Mesodermal cell (in vitro differentiated cells): ENCODE measurements around the gene TYSND1.

Experiments
- H3K27ac ChIP-seq: 2 replicates; pipeline ENCODE4 v1.7.0; 2013; ENCODE audit warnings: mild to moderate bottlenecking, low read depth, low read length, moderate library complexity; ENCODE audit not compliant: severe bottlenecking
- H3K36me3 ChIP-seq: 2 replicates; pipeline ENCODE4 v1.7.1; 2013; ENCODE audit warnings: mild to moderate bottlenecking, low read length, moderate library complexity; ENCODE audit not compliant: control insufficient read depth, insufficient read depth
- H3K4me1 ChIP-seq: one replicate; pipeline ENCODE4 v1.7.1; 2013; ENCODE audit warnings: mild to moderate bottlenecking, low read length; ENCODE audit not compliant: insufficient read depth, control insufficient read depth, poor library complexity, severe bottlenecking
- H3K4me3 ChIP-seq: 2 replicates; pipeline ENCODE4 v1.7.0; 2013; ENCODE audit warnings: low read length, control low read depth, mild to moderate bottlenecking; ENCODE audit not compliant: insufficient read depth, poor library complexity, severe bottlenecking; ENCODE audit errors: extremely low read depth
- H3K9me3 ChIP-seq: 2 replicates; pipeline ENCODE4 v1.7.1; 2013; ENCODE audit warnings: mild to moderate bottlenecking, low read length, moderate library complexity; ENCODE audit not compliant: control insufficient read depth
- WGBS, 2 experiments: methylation state at CpG; one replicate each; pipeline ENCODE4 v1.1.5; 2013; ENCODE audit warnings: missing lambda C conversion rate in 2 of 2; ENCODE audit not compliant: insufficient coverage in 2 of 2; 5-methylcytosine and 5-hydroxymethylcytosine counted together

The TYSND1 gene

DNA sequence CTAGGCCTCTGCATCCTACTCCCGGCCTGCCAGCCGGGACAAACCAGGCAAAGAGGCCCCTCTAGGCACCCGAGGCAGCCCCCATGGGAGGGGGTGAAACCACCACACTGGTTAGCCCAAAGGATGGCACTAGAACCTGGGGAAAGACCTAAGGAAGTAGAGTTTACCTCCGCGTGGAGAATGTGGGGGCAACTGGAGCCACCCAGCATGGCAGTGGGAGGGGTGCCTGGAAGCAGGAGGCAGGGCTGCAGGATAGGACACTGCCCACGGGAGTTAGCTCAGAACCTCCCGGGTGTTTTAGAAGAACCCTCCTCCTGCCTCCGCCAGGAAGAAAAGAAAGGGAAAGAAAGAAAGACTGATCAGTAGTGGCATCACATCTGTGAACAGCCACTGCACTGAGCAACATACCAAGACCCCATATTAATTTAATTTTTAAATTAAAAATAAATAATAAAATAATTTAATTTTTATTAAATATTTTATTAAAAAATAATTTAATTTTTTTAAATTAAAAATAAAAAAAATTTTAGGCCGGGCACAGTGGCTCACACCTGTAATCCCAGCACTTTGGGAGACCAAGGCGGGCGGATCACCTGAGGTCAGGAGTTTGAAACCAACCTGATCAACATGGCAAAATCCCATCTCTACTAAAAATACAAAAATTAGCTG lies 25.1 kb downstream of the TYSND1 start:
- Histone ChIP-seq H3K4me1 (no peaks in the 10 kb centered on the region), H3K27ac (no peak overlapping the region), H3K36me3 (no peaks in the 10 kb centered on the region), H3K4me3 (no peak overlapping the region), H3K9me3 (no peaks in the 10 kb centered on the region)
- 93% methylated on average over 3 to 7 of the region's 11 CpGs for WGBS, 2 experiments

- H3K9me3 ChIP-seq, result no peaks in the 10 kb centered on the region
- H3K4me1 ChIP-seq, result no peaks in the 10 kb centered on the region
- H3K36me3 ChIP-seq, result no peaks in the 10 kb centered on the region
- no peak overlapping the region for H3K4me3 ChIP-seq
- H3K27ac ChIP-seq, result no peak overlapping the region
- 85 to 90% methylated on average over 5 to 6 of the region's 6 CpGs for WGBS, 2 experiments
These were observed 26.1 kb downstream of the TYSND1 start for GRCh38 chr10:70120417-70120816.

DNA sequence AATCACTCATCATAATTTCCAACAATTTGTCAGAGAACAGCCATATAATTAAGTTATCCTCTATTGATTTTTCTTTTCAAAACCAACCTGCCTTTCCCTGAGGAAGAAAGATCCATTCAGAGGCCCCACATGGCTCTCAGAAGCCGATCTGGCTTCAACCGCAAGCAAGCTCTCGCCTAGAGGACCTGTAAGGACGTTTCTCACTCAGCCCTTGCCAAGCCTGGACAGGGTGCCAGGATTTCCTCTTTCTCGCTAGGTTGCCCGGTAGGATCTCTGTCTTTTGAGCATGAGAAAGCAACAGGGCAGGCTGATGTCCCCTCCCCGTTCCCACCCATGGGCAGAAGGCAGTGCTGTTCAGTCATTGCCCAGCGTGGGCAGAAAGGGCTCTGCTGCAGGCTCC lies 26.9 kb downstream of the TYSND1 start:
- Histone ChIP-seq H3K4me3 (no peak overlapping the region), H3K9me3 (no peaks in the 10 kb centered on the region), H3K36me3 (no peaks in the 10 kb centered on the region), H3K4me1 (no peaks in the 10 kb centered on the region), H3K27ac (no peak overlapping the region)
- 78 to 95% methylated on average over 7 to 8 of the region's 8 CpGs for whole genome bisulfite sequencing, 2 experiments

DNA sequence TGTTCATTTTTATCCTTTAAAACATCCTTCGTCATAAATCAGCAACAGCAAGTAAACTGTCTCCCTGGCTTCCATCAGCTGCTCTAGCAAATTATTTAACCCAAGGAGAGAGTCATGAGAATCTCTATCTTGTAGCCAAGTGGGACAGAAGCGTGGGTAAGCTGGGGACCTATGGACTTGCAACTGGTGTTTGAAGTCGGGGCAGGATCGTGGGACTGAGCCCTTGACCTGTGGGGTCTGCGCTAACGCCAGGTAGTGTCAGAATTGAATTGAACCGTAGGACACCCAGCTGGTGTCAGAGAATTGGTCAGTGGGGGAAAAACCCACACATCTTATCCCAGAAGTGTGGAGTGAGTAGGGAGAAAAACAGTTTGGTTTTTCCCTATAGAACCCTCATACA lies 27.3 kb downstream of the TYSND1 start:
- no peaks in the 10 kb centered on the region for H3K9me3 ChIP-seq
- H3K4me1 ChIP-seq, result no peaks in the 10 kb centered on the region
- H3K4me3 ChIP-seq, result no peak overlapping the region
- H3K27ac ChIP-seq, result no peak overlapping the region
- 83 to 97% methylated on average over 4 to 6 of the region's 7 CpGs for WGBS, 2 experiments
- H3K36me3 ChIP-seq, result no peaks in the 10 kb centered on the region

DNA sequence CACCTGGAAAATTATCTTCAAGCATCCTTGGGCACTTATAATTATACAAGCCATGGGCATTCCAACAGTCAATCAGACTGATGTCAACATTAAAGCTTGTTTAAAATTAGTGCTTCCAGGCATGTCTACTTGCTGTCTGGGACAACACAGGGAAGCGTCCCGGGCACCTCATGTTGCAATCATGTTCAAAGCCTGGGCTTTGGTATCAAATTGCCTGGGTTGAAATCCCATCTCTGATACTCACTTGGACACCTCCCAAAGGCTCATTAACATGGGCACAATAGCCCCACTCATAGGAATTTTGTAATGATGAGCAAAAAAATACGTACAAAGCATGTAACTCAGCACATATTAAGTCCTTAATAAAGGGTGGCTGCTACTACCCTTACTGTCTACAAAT lies 28.3 kb downstream of the TYSND1 start:
- H3K27ac ChIP-seq, result no peak overlapping the region
- H3K36me3 ChIP-seq, result peaks cover 7% of the 10 kb centered on the region
- 100% methylated on average over 2 of the region's 3 CpGs; no CpG with 5 or more reads in 1 of the 2 experiments for WGBS, 2 experiments
- no peak overlapping the region for H3K4me3 ChIP-seq
- no peaks in the 10 kb centered on the region for H3K9me3 ChIP-seq
- no peaks in the 10 kb centered on the region for H3K4me1 ChIP-seq

GRCh38 chr10:70117646-70118045 lies 28.9 kb downstream of the TYSND1 start:
- Histone ChIP-seq H3K36me3 (peaks cover 10% of the 10 kb centered on the region), H3K27ac (no peak overlapping the region), H3K9me3 (no peaks in the 10 kb centered on the region), H3K4me3 (no peak overlapping the region), H3K4me1 (no peaks in the 10 kb centered on the region)
- WGBS, 2 experiments, result 98 to 100% methylated on average over 7 to 9 of the region's 10 CpGs

DNA sequence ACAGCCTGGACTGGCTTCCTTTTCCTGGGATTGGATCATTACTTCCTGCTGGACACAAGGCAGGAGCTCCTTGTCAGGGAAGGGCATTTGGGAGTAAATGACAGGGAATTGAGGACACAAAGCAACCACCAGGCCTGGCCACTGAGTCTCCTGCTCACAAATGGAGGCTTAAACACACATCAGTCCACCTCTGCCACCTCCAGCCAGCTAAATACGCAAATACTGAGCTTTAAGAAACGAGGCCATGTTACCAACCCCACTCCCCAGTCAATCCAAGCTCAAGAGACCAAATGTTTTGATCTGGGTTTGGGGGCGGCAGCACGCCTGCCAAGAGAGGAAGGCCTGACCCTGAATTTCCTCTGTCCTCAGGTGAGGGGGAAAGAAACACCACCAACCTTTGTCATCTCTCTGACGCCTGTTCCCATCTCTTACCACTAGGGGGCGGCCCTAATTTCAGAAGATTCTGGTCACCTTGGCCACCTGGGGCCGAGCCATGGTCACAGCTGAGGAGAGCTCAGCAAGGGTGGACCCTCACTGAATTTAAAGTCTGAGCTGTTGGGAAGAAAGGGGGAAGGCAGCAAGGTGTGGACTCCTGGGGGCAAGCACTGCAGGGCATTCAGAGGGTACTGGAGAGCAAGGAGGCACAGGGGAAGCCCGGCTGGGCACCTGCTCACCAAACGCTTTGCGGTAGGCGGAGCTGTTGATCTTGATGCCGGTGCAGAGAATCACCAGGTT lies 30.4 kb downstream of the TYSND1 start:
- Histone ChIP-seq H3K27ac (no peak overlapping the region), H3K4me1 (no peaks in the 10 kb centered on the region), H3K9me3 (no peaks in the 10 kb centered on the region), H3K36me3 (peaks cover 24% of the 10 kb centered on the region), H3K4me3 (no peak overlapping the region)
- WGBS, 2 experiments, result 74 to 78% methylated on average over 7 to 8 of the region's 12 CpGs

DNA sequence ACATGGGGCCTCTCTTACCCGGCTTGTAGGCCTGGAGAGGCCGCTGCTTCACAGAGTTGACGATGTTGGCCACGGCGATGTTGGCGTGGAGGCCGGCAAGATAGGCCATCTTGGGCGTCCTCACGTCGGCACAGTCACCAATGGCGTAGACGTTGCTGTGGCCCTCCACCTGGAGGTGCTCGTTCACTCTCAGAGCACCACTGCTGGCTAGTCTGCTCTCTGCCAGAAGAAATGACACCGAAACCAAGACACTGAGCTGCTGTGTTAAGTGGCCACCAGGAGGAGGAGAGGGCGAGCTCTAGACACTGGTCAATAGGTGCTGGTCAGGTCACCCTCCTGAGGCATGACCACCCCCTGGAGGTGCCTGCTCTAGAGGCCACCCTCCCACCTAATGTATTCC lies 31.6 kb downstream of the TYSND1 start:
- Histone ChIP-seq H3K9me3 (no peaks in the 10 kb centered on the region), H3K4me3 (no peak overlapping the region), H3K36me3 (peaks cover 33% of the 10 kb centered on the region), H3K27ac (no peak overlapping the region), H3K4me1 (no peaks in the 10 kb centered on the region)
- 91 to 97% methylated on average over 14 to 15 of the region's 15 CpGs for WGBS, 2 experiments

GRCh38 chr10:70112071-70112470 lies 34.4 kb downstream of the TYSND1 start:
- Histone ChIP-seq H3K27ac (no peak overlapping the region), H3K4me1 (no peaks in the 10 kb centered on the region), H3K36me3 (peaks cover 50% of the 10 kb centered on the region), H3K9me3 (no peaks in the 10 kb centered on the region), H3K4me3 (no peak overlapping the region)
- 94 to 98% methylated on average over 4 of the region's 8 CpGs for WGBS, 2 experiments

GRCh38 chr10:70111496-70111895 lies 35.0 kb downstream of the TYSND1 start:
- Histone ChIP-seq H3K9me3 (no peaks in the 10 kb centered on the region), H3K4me3 (no peak overlapping the region), H3K36me3 (peaks cover 50% of the 10 kb centered on the region), H3K27ac (no peak overlapping the region), H3K4me1 (no peaks in the 10 kb centered on the region)
- WGBS, 2 experiments, result 97% methylated on average over 6 to 17 of the region's 22 CpGs

DNA sequence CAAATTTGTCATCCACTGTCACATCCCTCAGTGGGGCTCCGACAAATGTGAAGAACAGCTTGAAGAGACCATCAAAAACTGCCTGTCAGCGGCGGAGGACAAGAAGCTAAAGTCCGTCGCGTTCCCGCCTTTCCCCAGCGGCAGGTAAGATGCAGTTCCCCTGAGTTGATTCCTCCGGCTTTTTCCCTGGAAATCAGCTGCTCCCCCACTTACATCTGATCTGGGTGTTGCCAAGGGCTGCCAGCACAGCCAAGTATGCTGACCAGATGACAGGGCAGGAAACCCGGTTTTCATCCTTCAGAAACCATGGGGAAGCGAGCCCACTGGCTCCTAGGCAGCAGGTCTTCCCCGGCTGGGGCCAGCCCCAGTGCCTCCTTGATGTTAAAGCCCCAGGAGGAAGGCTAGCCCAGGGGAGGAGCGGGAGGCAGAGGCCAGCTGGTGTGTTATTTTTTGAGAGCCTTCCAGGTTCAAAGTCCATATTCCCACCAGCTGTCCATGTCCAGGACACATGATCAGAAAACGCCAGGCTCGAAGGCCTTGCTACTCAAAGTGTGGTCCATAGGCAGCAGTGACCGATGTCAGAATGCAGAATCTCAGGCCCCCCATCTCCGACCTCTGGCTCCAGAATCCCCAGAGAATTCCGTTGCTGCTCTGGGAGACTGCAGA lies 37.3 kb downstream of the TYSND1 start:
- WGBS, 2 experiments, result 96 to 97% methylated on average over 17 of the region's 18 CpGs
- Histone ChIP-seq H3K4me3 (no peak overlapping the region), H3K36me3 (peaks cover 66% of the 10 kb centered on the region), H3K4me1 (no peaks in the 10 kb centered on the region), H3K27ac (no peak overlapping the region), H3K9me3 (no peaks in the 10 kb centered on the region)
